Posterior cingulate gyrus (tissue), 11 donors: ENCODE measurements around the gene RACK1.
A peak's percentile ranks its signal among the peaks of the same experiment; 100 is the strongest.

Source experiments
- DNase-seq, 10 donors: peaks; one replicate each; pipeline versions ENCODE4 v3.0.0 to v3.0.0-alpha.2; 2020 to 2021; ENCODE audit warnings: mixed read lengths in 3 of 10
- intact Hi-C: fragments of 100-400 bp; cut with DNase I; formaldehyde crosslinking; loops from one replicate; pipeline ENCODE4 v1.15.1; 2023

RACK1 gene

GRCh38 chr5:181235323-181235688, 8.4 kb downstream of the RACK1 start:
- intact Hi-C loops, result no loop called here
- DNase-seq, result no peak

- intact Hi-C loops, result no loop called here
- DNase-seq, result peak in 1 of 10 donors; percentile 71
Measured at GRCh38 chr5:181234455-181235306, 9.0 kb downstream of the RACK1 start.

DNA sequence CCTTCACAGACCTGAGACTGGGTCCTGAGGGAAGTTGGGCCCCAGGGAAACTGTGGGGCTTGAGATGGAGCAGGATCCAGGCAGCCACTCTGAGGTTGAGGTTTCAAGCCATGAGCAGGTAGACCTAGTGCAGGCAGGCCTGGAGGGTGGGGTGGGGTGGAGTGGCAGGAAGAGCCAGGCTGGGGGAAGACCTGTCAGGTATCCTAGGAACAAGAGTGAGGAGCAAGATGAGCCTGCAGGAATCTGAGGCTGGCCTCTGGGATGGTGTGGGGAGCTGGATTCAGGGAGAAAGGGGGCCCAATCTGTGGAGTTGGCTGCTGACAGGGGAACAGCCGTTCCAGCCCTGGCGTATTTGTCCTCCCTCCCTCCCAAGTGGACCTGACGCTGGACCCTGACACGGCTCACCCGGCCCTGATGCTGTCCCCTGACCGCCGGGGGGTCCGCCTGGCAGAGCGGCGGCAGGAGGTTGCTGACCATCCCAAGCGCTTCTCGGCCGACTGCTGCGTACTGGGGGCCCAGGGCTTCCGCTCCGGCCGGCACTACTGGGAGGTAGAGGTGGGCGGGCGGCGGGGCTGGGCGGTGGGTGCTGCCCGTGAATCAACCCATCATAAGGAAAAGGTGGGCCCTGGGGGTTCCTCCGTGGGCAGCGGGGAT, 9.8 kb downstream of the RACK1 start:
- intact Hi-C loops, result no loop called here
- no peak for DNase-seq

GRCh38 chr5:181233088-181233800, 10.5 kb downstream of the RACK1 start:
- peak in 1 of 10 donors; percentile 72 for DNase-seq

GRCh38 chr5:181232593-181232992, 11.1 kb downstream of the RACK1 start:
- DNase-seq, result peak in 2 of 10 donors; percentile 70 to 86
- intact Hi-C loops, result no loop called here

More at GRCh38 chr5:181233088-181233800, 10.5 kb downstream of the RACK1 start:
- intact Hi-C loops, result no loop called here

DNA sequence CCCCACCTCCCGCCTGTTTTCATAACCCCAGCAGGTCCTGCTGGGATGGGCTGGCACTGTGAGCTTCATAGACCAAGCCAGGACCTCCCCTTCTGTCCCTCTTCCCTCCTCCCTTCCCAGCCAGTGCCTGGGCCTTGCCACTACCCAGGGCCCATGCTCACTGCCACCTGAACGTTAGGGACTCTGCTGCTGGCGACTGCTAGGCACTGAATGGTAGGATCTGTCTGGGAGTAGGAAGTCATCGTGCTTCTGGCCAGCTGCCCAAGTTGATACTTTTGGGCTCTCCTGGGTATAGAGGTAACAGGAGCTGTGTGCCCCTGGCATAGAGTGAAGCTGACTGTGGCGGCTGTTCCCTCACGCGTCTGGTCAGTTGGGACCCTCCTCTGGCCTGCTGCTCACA, 12.3 kb downstream of the RACK1 start:
- peak in 1 of 10 donors; percentile 52 for DNase-seq
- intact Hi-C loops, result no loop called here

- DNase-seq, result no peak
- intact Hi-C loops, result no loop called here
Measured at GRCh38 chr5:181230551-181230950, 13.2 kb downstream of the RACK1 start.

GRCh38 chr5:181229996-181230395, 13.7 kb downstream of the RACK1 start:
- intact Hi-C loops, result no loop called here

DNA sequence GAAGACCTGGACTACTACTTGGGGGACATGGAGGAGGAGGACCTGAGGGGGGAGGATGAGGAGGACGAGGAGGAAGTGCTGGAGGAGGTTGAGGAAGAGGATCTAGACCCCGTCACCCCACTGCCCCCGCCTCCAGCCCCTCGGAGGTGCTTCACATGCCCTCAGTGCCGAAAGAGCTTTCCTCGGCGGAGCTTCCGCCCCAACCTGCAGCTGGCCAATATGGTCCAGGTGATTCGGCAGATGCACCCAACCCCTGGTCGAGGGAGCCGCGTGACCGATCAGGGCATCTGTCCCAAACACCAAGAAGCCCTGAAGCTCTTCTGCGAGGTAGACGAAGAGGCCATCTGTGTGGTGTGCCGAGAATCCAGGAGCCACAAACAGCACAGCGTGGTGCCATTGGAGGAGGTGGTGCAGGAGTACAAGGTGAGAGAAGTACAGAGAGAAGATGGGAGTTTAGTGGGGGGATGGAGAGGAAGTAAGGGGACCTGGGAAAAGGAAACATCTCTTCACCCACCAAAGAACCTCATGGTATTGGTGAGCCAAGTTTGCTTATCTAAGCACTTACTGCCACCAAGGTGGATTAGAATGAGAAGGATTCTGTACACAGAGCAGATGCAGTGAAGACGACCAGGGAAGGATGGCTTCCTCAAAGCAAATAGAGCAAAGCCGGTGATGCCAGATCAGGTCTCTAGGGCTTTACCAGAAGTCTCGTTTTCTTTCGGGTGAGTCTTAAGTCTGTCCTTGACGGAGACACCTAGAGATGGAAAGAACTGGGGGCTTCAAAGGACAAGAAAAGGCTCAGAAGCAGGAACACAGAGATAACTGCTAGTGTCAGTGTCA, 19.1 kb downstream of the RACK1 start:
- intact Hi-C loops, result loop anchor here (5.0 kb wide), 1 partner anchor 362 kb away; the partner anchor contains the start of gene ZFP62
- no peak for DNase-seq

More at GRCh38 chr5:181229996-181230395, 13.7 kb downstream of the RACK1 start:
- DNase-seq, result peak in 1 of 10 donors; percentile 54

GRCh38 chr5:181223729-181224389, 19.8 kb downstream of the RACK1 start:
- peak in 2 of 10 donors; percentile 31 to 88 for DNase-seq
- intact Hi-C loops, result loop anchor here (1.0 to 5.0 kb wide), 4 partner anchors 20 to 362 kb away; partner anchors contain the start of genes TRIM52 and ZFP62

GRCh38 chr5:181223058-181223728, 20.5 kb downstream of the RACK1 start, which contains the start of gene TRIM41:
TSS of gene TRIM41 (plus strand) at chr5:181223281. CDS start at chr5:181224000, 719 bp downstream.
- intact Hi-C loops, result loop anchor here (1.0 to 5.0 kb wide), 4 partner anchors 21 to 361 kb away; partner anchors contain the start of genes TRIM52 and ZFP62
- DNase-seq, result peak; percentile 96 to 100 (median 98)

GRCh38 chr5:181222630-181223057, 21.1 kb downstream of the RACK1 start:
- intact Hi-C loops, result loop anchor here (1.0 to 5.0 kb wide), 5 partner anchors 22 to 360 kb away; partner anchors contain the start of genes TRIM52 and ZFP62
- DNase-seq, result peak in 1 of 10 donors; percentile 90

GRCh38 chr5:181221792-181222629, 21.7 kb downstream of the RACK1 start:
- DNase-seq, result peak; percentile 87 to 99 (median 94)
- intact Hi-C loops, result loop anchor here (1.0 to 5.0 kb wide), 2 partner anchors 31 to 360 kb away; partner anchors contain the start of gene ZFP62

DNA sequence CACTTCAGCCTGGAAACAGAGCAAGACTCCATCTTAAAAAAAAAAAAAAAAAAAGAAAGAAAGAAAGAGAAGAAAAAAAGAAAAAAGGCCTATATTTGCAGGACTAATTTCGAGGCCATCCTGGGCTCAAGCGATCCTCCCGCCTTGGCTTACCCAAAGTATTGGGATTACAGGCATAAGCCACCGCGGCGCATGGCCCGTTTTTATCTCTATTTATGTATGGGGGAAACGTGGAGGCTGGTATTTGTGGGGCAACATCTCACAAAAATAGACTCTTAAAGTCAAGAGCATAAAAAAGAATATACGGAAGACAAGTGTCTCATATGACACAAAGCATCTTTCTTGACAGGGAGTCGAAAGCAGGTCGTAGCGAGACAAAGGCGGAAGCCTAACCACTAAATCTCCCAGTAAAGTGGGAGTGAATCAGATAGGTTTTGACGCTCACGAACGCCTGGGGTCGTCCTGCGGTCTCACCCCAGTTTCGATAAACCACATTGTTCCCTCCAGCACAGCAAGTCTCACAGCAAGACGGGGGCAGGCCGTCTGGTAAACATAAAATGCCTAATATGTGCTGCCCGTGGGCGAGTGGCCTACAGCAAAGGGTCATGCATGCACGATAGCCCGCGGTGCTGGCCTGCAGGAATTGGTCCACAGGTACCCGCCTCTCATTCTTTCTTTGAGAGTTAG, 22.5 kb downstream of the RACK1 start:
- intact Hi-C loops, result loop anchor here (5.0 kb wide), 1 partner anchor 359 kb away; the partner anchor contains the start of gene ZFP62
- no peak for DNase-seq

- DNase-seq, result peak in 1 of 10 donors; percentile 70
- intact Hi-C loops, result loop anchor here (5.0 kb wide), 1 partner anchor 358 kb away; the partner anchor contains the start of gene ZFP62
Measured at GRCh38 chr5:181220178-181220515, 23.6 kb downstream of the RACK1 start.
